Measurements from ENCODE around the gene GNB1. TPM values are rescaled to one million over a fixed set of nuclear protein-coding genes. Genes with fewer than 3 reads are reported as not detected.

The GNB1 gene
- total and polyA plus RNA-seq, 2 of the 4 experiments (the other 2 are of a cell fraction), result 73.5 to 371 TPM

DNA sequence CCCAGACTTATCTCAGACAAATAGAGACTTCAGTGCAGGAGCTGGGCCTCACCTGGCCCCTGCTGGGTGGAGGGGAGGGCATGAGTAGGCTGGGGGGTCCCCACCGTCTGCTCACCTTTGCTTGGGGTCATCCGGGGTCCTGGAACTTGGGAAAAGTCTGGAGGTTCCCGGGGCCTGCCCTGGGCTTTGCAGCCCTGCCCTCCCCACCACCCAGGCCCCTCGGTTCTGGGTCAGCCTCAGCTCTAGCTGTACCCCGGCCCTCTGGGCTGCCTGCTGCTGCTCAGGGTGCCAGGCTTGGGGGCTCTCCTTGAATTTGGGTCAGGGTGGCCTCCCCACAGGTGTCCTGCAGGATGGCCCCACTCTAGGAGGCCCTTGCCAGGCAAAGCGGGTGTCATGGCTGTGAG is 30.6 kb upstream of the GNB1 start:
- no CpG with 5 or more reads among the region's 6 CpGs for WGBS, 2 experiments (ENCODE audit: extremely low coverage in 2 of 2, insufficient read length in 1 of 2)
- no peak overlapping the region for H2BK15ac ChIP-seq (ENCODE audit: low read depth, low read length)
- intact Hi-C loops (cut with micrococcal nuclease), result no loop called here
- peaks cover 2% of the 10 kb centered on the region; the same call in 1 of the 2 replicates for H3K4me1 ChIP-seq (ENCODE audit: control insufficient read depth, insufficient read depth, low read length)
- peaks cover 4% of the 10 kb centered on the region; the same call in 1 of the 2 replicates for H3K9me1 ChIP-seq (ENCODE audit: insufficient read depth, low read length)
- H4K20me1 ChIP-seq (ENCODE audit: insufficient read depth, low read length), result no peaks in the 10 kb centered on the region
- TF ChIP-seq, protein P1, sequence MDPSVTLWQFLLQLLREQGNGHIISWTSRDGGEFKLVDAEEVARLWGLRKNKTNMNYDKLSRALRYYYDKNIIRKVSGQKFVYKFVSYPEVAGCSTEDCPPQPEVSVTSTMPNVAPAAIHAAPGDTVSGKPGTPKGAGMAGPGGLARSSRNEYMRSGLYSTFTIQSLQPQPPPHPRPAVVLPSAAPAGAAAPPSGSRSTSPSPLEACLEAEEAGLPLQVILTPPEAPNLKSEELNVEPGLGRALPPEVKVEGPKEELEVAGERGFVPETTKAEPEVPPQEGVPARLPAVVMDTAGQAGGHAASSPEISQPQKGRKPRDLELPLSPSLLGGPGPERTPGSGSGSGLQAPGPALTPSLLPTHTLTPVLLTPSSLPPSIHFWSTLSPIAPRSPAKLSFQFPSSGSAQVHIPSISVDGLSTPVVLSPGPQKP (IDR thresholded peaks at IDR 0.05; ENCODE audit: borderline replicate concordance, low read depth, low read length), result no peak
- TF ChIP-seq POLR2A (IDR thresholded peaks at IDR 0.05; ENCODE audit: low read depth, low read length) (no peak), MXI1 (IDR thresholded peaks at IDR 0.05; ENCODE audit: borderline replicate concordance, low read depth, low read length) (no peak), RFX5 (IDR thresholded peaks at IDR 0.05; ENCODE audit: low read depth, low read length) (no peak), RAD21 (IDR thresholded peaks at IDR 0.05; ENCODE audit: low read length) (no peak), NFE2L2 (IDR thresholded peaks at IDR 0.05; ENCODE audit: low read depth, low read length) (no peak)
- H3K27me3 ChIP-seq (ENCODE audit: control insufficient read depth, insufficient read depth, low read length), result peaks cover 5% of the 10 kb centered on the region; the same call in 1 of the 2 replicates
- no peak overlapping the region for H3K27ac ChIP-seq (ENCODE audit: insufficient read depth, low read length)
- no peaks in the 10 kb centered on the region for H3K9me3 ChIP-seq (ENCODE audit: control insufficient read depth, insufficient read depth, low read length)
- no peak overlapping the region for H2AFZ ChIP-seq (replicated peaks; ENCODE audit: low read length, poor library complexity)
- no peak overlapping the region for H3K4me2 ChIP-seq (ENCODE audit: low read depth, low read length)
- no peak for DNase-seq
- H3K23ac ChIP-seq (ENCODE audit: low read depth, low read length), result no peak overlapping the region
- no peak overlapping the region for H3K56ac ChIP-seq (ENCODE audit: extremely low read depth, insufficient read depth, low read length)
- H4K91ac ChIP-seq (ENCODE audit: insufficient read depth, low read depth, low read length), result no peak overlapping the region
- no peaks in the 10 kb centered on the region for H3K79me1 ChIP-seq (ENCODE audit: low read depth in 1 of 2, low read length in 2 of 2)
- H4K5ac ChIP-seq (ENCODE audit: low read depth, low read length), result no peak overlapping the region
- H2BK5ac ChIP-seq (ENCODE audit: low read depth, low read length, poor library complexity, severe bottlenecking), result no peak overlapping the region
- no peak overlapping the region for H2BK20ac ChIP-seq (ENCODE audit: low read depth, low read length)
- no peak overlapping the region for H4K8ac ChIP-seq (ENCODE audit: low read depth in 2 of 2, low read length in 2 of 2)
- in situ Hi-C loops (cut with MboI; ENCODE audit: low sequenced_read_pairs), result no loop called here
- no peak overlapping the region for H2AK9ac ChIP-seq (replicated peaks; ENCODE audit: low read depth, low read length, poor library complexity)
- H3K36me3 ChIP-seq (ENCODE audit: control insufficient read depth, insufficient read depth, low read length), result no peaks in the 10 kb centered on the region
- ChIA-PET CTCF (interaction anchor here (1.1 kb wide), 1 partner anchor 219 kb away, joined by 3 read pairs; no protein-coding TSS in a partner anchor), POLR2A (ENCODE audit: unreplicated experiment) (no interaction called here)
- no peak overlapping the region for H3K4ac ChIP-seq (ENCODE audit: low read depth, low read length)
- no peak overlapping the region for H3K4me3 ChIP-seq (ENCODE audit: insufficient read depth, low read depth, low read length)
- H2AK5ac ChIP-seq (ENCODE audit: low read depth, low read length), result no peak overlapping the region
- H3K14ac ChIP-seq (replicated peaks; ENCODE audit: low read depth, low read length), result no peak overlapping the region
- H3K18ac ChIP-seq (ENCODE audit: low read depth, low read length), result no peak overlapping the region
- no TSS peak for BruUV-seq (replicated peaks)
- no peak for ATAC-seq (ENCODE audit: low read depth)
- no peak overlapping the region for H3K9ac ChIP-seq (ENCODE audit: low read depth, low read length)
- H2BK120ac ChIP-seq (ENCODE audit: low read depth, low read length), result no peak overlapping the region
- dilution Hi-C loops (cut with HindIII; ENCODE audit: low sequenced_read_pairs, unreplicated experiment), result no loop called here

All from IMR-90 (cell line).